ENCODE data around the gene LEPROT.
"Not testable (repeated sequence)": the region's sequence is repeated elsewhere in the genome, so short reads cannot be mapped to it uniquely, and the experiment has no call there.

LEPROT gene

GRCh38 chr1:65420590-65421350, at the start of gene LEPROT, which contains the start of gene LEPR:
Gene LEPROT, plus strand, starts transcription at chr1:65420668. Its CDS starts 57 bp downstream, at chr1:65420725.
Gene LEPR, plus strand, starts transcription at chr1:65420668. Its CDS starts 144,898 bp downstream, at chr1:65565566.
- no peak for DNase-seq (ENCODE audit: low read depth, low spot score)

- no peak for DNase-seq (ENCODE audit: low read depth, low spot score)
Observed at GRCh38 chr1:65371544-65371943, 48.9 kb upstream of the LEPROT start.

GRCh38 chr1:65372557-65372956, 47.9 kb upstream of the LEPROT start:
- DNase-seq (ENCODE audit: low read depth, low spot score): no peak

GRCh38 chr1:65377496-65378246, 42.8 kb upstream of the LEPROT start:
- no peak for DNase-seq (ENCODE audit: low read depth, low spot score)

GRCh38 chr1:65378247-65378946, 42.1 kb upstream of the LEPROT start:
- DNase-seq (ENCODE audit: low read depth, low spot score): no peak

GRCh38 chr1:65384426-65384825, 36.0 kb upstream of the LEPROT start:
- DNase-seq (ENCODE audit: low read depth, low spot score): not testable (repeated sequence)

GRCh38 chr1:65386439-65386838, 34.0 kb upstream of the LEPROT start:
- DNase-seq (ENCODE audit: low read depth, low spot score): no peak

GRCh38 chr1:65387821-65388220, 32.6 kb upstream of the LEPROT start:
- DNase-seq (ENCODE audit: low read depth, low spot score): no peak

GRCh38 chr1:65388908-65389695, 31.4 kb upstream of the LEPROT start:
- DNase-seq (ENCODE audit: low read depth, low spot score): no peak

- no peak for DNase-seq (ENCODE audit: low read depth, low spot score)
Observed at GRCh38 chr1:65392497-65392896, 28.0 kb upstream of the LEPROT start.

- no peak for DNase-seq (ENCODE audit: low read depth, low spot score)
Observed at GRCh38 chr1:65393347-65393746, 27.1 kb upstream of the LEPROT start.

GRCh38 chr1:65393928-65394327, 26.5 kb upstream of the LEPROT start:
- no peak for DNase-seq (ENCODE audit: low read depth, low spot score)

GRCh38 chr1:65395887-65396612, 24.4 kb upstream of the LEPROT start:
- DNase-seq (ENCODE audit: low read depth, low spot score): no peak

- no peak for DNase-seq (ENCODE audit: low read depth, low spot score)
Observed at GRCh38 chr1:65398083-65398482, 22.4 kb upstream of the LEPROT start.

GRCh38 chr1:65399003-65399402, 21.5 kb upstream of the LEPROT start:
- DNase-seq (ENCODE audit: low read depth, low spot score): no peak

- no peak for DNase-seq (ENCODE audit: low read depth, low spot score)
Observed at GRCh38 chr1:65401612-65402011, 18.9 kb upstream of the LEPROT start.

GRCh38 chr1:65404941-65405340, 15.5 kb upstream of the LEPROT start:
- no peak for DNase-seq (ENCODE audit: low read depth, low spot score)

GRCh38 chr1:65407877-65408276, 12.6 kb upstream of the LEPROT start:
- DNase-seq (ENCODE audit: low read depth, low spot score): no peak

- no peak for DNase-seq (ENCODE audit: low read depth, low spot score)
Observed at GRCh38 chr1:65409314-65409713, 11.2 kb upstream of the LEPROT start.

- no peak for DNase-seq (ENCODE audit: low read depth, low spot score)
Observed at GRCh38 chr1:65409816-65410326, 10.6 kb upstream of the LEPROT start.

All from iPS DF 19.7 (cell line).